HG03432 (cell line): Measurements from ENCODE around the gene TOGARAM2.
"Not testable (repeated sequence)": the region's sequence is repeated elsewhere in the genome, so short reads cannot be mapped to it uniquely, and the experiment has no call there.

Source experiments
- ATAC-seq: cut with Tn5 transposase; IDR thresholded peaks from one replicate; pipeline ENCODE4 v1.9.1; 2021; ENCODE audit warnings: mild to moderate bottlenecking, moderate library complexity; ENCODE audit not compliant: unreplicated experiment

TOGARAM2 gene

GRCh38 chr2:28976584-28976983 lies 4.5 kb upstream of the TOGARAM2 start:
- no peak for ATAC-seq

GRCh38 chr2:28977176-28977875 lies 3.8 kb upstream of the TOGARAM2 start:
- no peak for ATAC-seq

- ATAC-seq = not testable (repeated sequence)
These were observed 3.1 kb upstream of the TOGARAM2 start for GRCh38 chr2:28978001-28978400.

GRCh38 chr2:28978606-28979005 lies 2.5 kb upstream of the TOGARAM2 start:
- no peak for ATAC-seq

GRCh38 chr2:28979041-28979440 lies 2.1 kb upstream of the TOGARAM2 start:
- no peak for ATAC-seq

DNA sequence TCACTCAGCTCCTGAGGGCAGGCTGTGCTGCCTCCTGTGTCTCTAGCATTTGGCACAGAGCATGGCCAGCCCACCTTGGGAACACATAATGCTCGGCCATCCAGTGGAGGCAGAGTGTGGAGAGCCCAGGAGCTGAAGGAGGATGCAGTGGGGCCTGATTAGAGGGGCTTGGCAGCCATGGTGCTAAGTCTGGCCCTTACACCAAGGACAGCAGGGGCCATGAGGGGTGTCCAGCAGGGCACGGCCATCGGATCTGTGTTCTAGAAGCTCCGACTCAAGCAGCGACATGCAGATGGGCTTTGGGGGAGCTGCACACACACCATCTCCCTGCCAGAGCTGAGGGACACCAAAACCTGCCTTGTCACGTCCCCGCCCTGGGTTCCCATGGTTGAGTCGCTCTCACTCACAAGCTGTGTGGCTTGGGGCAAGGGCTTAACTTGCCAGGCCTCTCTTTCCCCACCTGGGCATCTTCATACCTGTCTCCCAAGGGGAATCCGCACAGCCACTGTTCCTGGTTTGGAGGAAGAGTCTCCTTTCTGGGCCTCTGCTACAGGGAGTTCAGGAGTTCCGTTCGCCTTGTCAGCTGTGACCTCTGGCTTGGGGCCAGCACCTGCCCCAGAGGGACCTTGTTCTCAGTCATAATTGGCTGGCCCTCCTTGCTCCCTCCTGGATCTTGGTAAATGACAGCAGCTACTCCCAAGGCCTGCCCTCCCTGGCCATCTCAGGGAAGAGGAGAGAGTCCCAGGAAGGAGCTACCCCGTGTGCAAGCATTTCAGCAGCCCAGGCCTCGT lies 1.3 kb upstream of the TOGARAM2 start:
- no peak for ATAC-seq

DNA sequence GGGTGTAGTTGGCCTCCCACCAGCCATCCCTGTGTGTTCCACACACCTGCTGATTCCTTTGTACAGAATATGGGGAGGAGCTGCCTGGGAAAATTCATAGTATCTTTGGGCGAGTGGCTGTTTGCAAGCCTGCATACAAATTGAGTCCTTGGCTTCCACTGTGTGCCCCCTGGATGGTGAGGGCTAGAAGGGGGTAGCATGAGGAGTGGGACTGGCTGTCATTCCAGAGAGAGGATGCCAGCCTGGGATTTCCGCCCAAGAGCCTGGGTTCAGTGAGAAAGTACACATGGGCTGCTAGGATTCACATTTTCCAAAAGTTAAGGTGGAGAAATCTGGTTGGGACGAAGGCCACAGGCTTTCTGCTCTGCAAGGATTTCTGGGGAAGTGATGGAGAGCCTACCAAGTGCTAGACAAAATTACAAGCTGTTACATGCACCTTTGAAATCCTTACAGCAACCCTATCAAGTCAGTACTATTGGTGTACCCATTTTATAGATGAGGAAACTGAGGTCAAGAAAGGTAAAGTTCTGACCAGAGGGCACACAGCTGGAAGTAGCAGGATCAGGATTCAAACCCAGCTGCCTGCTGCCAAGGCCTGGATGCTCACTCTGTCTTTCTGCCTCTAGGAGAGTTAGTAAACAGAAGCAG lies 606 bp upstream of the TOGARAM2 start:
- no peak for ATAC-seq

- no peak for ATAC-seq
These were observed 700 bp downstream of the TOGARAM2 start for GRCh38 chr2:28981620-28982376.

DNA sequence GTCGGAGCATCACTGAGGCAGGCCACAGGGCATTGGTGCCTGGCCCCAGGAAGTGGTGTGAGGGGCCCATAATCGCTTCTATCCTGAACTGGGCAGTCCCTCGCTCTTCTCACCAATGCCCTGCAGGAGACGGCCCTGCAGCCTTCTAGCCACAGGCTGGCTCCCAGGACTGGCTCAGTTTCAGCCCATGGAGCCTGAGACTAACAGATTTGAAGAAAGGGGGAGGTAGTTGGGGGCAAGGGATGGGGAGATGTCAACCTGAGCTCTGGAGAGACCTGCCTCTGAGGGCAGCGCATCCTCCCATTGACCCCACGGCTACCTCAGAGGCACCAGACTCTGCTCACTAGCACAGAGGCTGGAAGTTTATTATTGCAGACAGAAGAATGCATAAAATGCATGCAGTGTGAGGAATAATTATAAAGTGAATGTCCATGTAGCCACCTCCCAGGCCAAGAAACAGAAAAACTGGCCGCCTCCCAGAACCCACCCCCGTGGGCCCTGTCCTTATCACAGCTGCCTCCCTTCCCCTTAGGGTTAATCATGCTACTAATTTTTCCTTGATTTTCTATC lies 1.4 kb downstream of the TOGARAM2 start:
- no peak for ATAC-seq

- no peak for ATAC-seq
These were observed 5.3 kb downstream of the TOGARAM2 start for GRCh38 chr2:28986429-28986828.

- ATAC-seq = no peak
These were observed 8.9 kb downstream of the TOGARAM2 start for GRCh38 chr2:28989973-28990372.

- ATAC-seq = no peak
These were observed 9.3 kb downstream of the TOGARAM2 start for GRCh38 chr2:28990445-28990844.

DNA sequence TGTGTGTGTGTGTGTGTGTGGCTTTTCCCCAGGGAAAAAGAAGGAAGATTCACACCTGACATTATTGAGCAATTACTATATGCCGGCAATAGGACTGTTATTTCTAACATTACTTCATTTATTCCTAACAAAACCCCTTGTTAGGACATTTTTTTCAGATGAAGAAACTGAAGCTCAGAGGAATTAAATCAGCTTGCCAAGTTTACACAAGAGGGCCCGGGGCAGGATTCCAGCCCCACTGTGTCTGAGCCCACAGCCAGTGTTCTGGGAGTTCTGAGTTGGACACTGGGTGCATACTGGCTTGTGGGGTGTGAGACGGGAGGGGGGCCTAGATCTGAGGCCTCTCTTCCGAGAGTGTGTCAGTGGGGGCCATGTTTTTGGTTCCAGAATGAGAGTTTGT lies 9.9 kb downstream of the TOGARAM2 start:
- no peak for ATAC-seq

- ATAC-seq = no peak
These were observed 10.4 kb downstream of the TOGARAM2 start for GRCh38 chr2:28991460-28991859.

- no peak for ATAC-seq
These were observed 12.3 kb downstream of the TOGARAM2 start for GRCh38 chr2:28993206-28993960.

- no peak for ATAC-seq
These were observed 13.0 kb downstream of the TOGARAM2 start for GRCh38 chr2:28994074-28994473.

DNA sequence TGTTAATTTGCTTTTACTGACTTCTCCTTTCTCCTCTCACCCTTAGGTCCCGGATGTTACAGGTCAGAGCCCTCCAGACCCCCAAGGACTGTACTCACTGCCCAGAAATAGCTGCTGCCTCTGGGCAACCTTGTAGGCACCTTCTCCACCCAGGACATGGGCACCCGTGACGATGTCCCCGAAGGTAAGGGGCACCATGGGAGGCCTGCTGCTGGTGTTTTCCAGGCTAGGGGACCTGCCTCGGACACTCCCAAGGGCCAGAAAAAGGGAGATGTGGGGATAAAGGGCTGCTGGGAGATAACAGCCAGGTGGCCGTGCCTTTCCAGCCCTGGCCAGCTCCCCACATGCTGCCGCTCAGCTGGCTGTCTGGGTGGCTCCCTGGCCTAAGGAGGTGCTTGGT lies 13.6 kb downstream of the TOGARAM2 start:
- no peak for ATAC-seq

GRCh38 chr2:28995765-28996750 lies 15.0 kb downstream of the TOGARAM2 start:
- no peak for ATAC-seq
